22Rv1 (cell line): Measurements from ENCODE around the gene ATXN1.

ENCODE experiments used
- CTCF ChIP-seq: fragments of 450-650 bp; IDR thresholded peaks from 2 replicates; pipeline ENCODE4 v1.5.1; 2017; ENCODE audit warnings: mild to moderate bottlenecking
- ZFX ChIP-seq: fragments of 450-650 bp; IDR thresholded peaks from 2 replicates; pipeline ENCODE4 v1.6.1; 2017; ENCODE audit warnings: antibody characterized with exemption, borderline replicate concordance

- TF ChIP-seq CTCF (no peak), ZFX (no peak)
Observed at GRCh38 chr6:16321826-16322225, 439.4 kb downstream of the ATXN1 start.
